Neural cell (in vitro differentiated cells): ENCODE measurements around the gene SHMT2. TPM values are rescaled to one million over a fixed set of nuclear protein-coding genes. Genes with fewer than 3 reads are reported as not detected.

Source experiments
- H2AFZ ChIP-seq: fragments of 200-600, 300-800 bp; sonication (generic), shearing (Covaris generic); 2 replicates; pipeline ENCODE4 v1.6.0; 2014; ENCODE audit warnings: low read depth, mild to moderate bottlenecking, antibody characterized with exemption, low read length, moderate library complexity
- H3F3A ChIP-seq: fragments of 200-600 bp; shearing (Covaris generic); 2 replicates; pipeline ENCODE4 v1.6.1; 2016; ENCODE audit warnings: mild to moderate bottlenecking, moderate library complexity, mixed read lengths, antibody characterized with exemption, low read length; ENCODE audit not compliant: insufficient read depth, poor library complexity, severe bottlenecking
- H3K27ac ChIP-seq: fragments of 200-600, 300-800 bp; sonication (generic), shearing (Covaris generic); 2 replicates; pipeline ENCODE4 v1.5.1; 2014; ENCODE audit warnings: mild to moderate bottlenecking, low read length, moderate library complexity
- H3K27me3 ChIP-seq: fragments of 300-800, 200-600 bp; sonication (generic), shearing (Covaris generic); 2 replicates; pipeline ENCODE4 v1.6.0; 2014; ENCODE audit warnings: mild to moderate bottlenecking, low read depth, low read length, moderate library complexity; ENCODE audit not compliant: insufficient read depth
- H3K36me3 ChIP-seq: fragments of 300-800, 200-600 bp; sonication (generic), shearing (Covaris generic); 2 replicates; pipeline ENCODE4 v1.5.1; 2014; ENCODE audit warnings: mild to moderate bottlenecking, antibody characterized with exemption, low read length, moderate library complexity; ENCODE audit not compliant: insufficient read depth
- H3K4me2 ChIP-seq: fragments of 300-800, 200-600 bp; sonication (generic), shearing (Covaris generic); 2 replicates; pipeline ENCODE4 v1.6.0; 2014; ENCODE audit warnings: mild to moderate bottlenecking, low read length
- H3K4me3 ChIP-seq: fragments of 300-800, 200-600 bp; sonication (generic), shearing (Covaris generic); 2 replicates; pipeline ENCODE4 v1.5.1; 2014; ENCODE audit warnings: mild to moderate bottlenecking, low read length, moderate library complexity
- H3K79me2 ChIP-seq: fragments of 200-600 bp; shearing (Covaris generic); replicated peaks from 2 replicates; pipeline ENCODE4 v1.6.0; 2014; ENCODE audit warnings: mild to moderate bottlenecking, low read length, moderate library complexity; ENCODE audit not compliant: insufficient read depth
- H3K9ac ChIP-seq: fragments of 300-800, 200-600 bp; sonication (generic), shearing (Covaris generic); 2 replicates; pipeline ENCODE4 v1.6.1; 2016; ENCODE audit warnings: mild to moderate bottlenecking, low read length, mixed read lengths
- H3K9me2 ChIP-seq: fragments of 200-600 bp; shearing (Covaris generic); 2 replicates; pipeline ENCODE4 v1.6.1; 2016; ENCODE audit warnings: mild to moderate bottlenecking, low read length, mixed read lengths; ENCODE audit not compliant: insufficient read depth
- H3K9me3 ChIP-seq: fragments of 200-600, 300-800 bp; sonication (generic), shearing (Covaris generic); 2 replicates; pipeline ENCODE4 v1.6.1; 2016; ENCODE audit warnings: mild to moderate bottlenecking, mixed run types, low read length, moderate library complexity, mixed read lengths
- H4K20me1 ChIP-seq: fragments of 200-600 bp; shearing (Covaris generic); 2 replicates; pipeline ENCODE4 v1.6.1; 2016; ENCODE audit warnings: mild to moderate bottlenecking, mixed run types; ENCODE audit not compliant: insufficient read depth
- EP300 ChIP-seq: fragments of 450-650 bp; conservative IDR thresholded peaks from 2 replicates; pipeline ENCODE4 v1.6.1; 2014; ENCODE audit warnings: antibody characterized with exemption, mild to moderate bottlenecking, moderate library complexity; ENCODE audit not compliant: poor library complexity, severe bottlenecking
- EZH2 ChIP-seq: fragments of 200-600, 300-800 bp; shearing (Covaris generic), sonication (generic); IDR thresholded peaks from 2 replicates; pipeline ENCODE4 v1.6.1; 2014; ENCODE audit warnings: antibody characterized with exemption, low read length, borderline replicate concordance, mild to moderate bottlenecking; ENCODE audit not compliant: insufficient read depth, poor library complexity, severe bottlenecking
- MXI1 ChIP-seq: fragments of 450-650 bp; conservative IDR thresholded peaks from 2 replicates; pipeline ENCODE4 v1.6.1; 2014; ENCODE audit warnings: antibody characterized with exemption, mild to moderate bottlenecking; ENCODE audit not compliant: poor library complexity, severe bottlenecking
- POLR2AphosphoS5 ChIP-seq: IDR thresholded peaks from 2 replicates; pipeline ENCODE4 v1.6.1; 2012
- RAD21 ChIP-seq: fragments of 450-650 bp; conservative IDR thresholded peaks from 2 replicates; pipeline ENCODE4 v1.6.1; 2014; ENCODE audit warnings: antibody characterized with exemption, mild to moderate bottlenecking, moderate library complexity
- SMC3 ChIP-seq: fragments of 450-650 bp; conservative IDR thresholded peaks from 2 replicates; pipeline ENCODE4 v1.6.1; 2014; ENCODE audit warnings: antibody characterized with exemption, mild to moderate bottlenecking, moderate library complexity; ENCODE audit not compliant: poor library complexity
- TAF1 ChIP-seq: IDR thresholded peaks from 2 replicates; pipeline ENCODE4 v1.6.1; 2012; ENCODE audit warnings: low read depth
- polyA plus RNA-seq: library from polyadenylated mRNA; depleted of rRNA; stranded (reverse); fragments of >200 nt; gene quantifications from 2 replicates; pipeline ENCODE4 v1.2.3, GENCODE V29; 2014
- TF ChIP-seq, protein P1 (sequence below): IDR thresholded peaks from 2 replicates; pipeline ENCODE4 v1.6.1; 2012; ENCODE audit warnings: borderline replicate concordance
- TF ChIP-seq, protein P2 (sequence below): fragments of 450-650 bp; IDR thresholded peaks from 2 replicates; pipeline ENCODE4 v1.5.1; 2014; ENCODE audit warnings: antibody characterized with exemption, mild to moderate bottlenecking, moderate library complexity; ENCODE audit not compliant: poor library complexity, severe bottlenecking

The SHMT2 gene
- polyA plus RNA-seq, 1 donor from 2014 or later = 38.2 TPM

DNA sequence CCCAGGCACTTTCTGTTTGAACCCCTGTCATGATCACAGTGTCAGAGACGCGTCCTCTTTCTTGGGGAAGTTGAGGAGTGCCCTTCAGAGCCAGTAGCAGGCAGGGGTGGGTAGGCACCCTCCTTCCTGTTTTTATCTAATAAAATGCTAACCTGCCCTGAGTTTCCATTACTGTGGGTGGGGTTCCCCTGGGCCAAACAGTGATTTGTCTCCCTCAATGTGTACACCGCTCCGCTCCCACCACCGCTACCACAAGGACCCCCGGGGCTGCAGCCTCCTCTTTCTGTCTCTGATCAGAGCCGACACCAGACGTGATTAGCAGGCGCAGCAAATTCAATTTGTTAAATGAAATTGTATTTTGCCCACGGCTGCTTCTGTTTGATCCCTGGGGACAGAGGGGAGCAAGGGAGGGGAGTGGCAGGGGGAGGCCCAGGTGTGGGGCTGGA, 5.1 kb downstream of the SHMT2 start:
- H4K20me1 ChIP-seq = no peaks in the 10 kb centered on the region
- H2AFZ ChIP-seq = no peak overlapping the region
- no peak overlapping the region for H3K27ac ChIP-seq
- H3K4me2 ChIP-seq = no peak overlapping the region
- H3K4me3 ChIP-seq = no peak overlapping the region
- peaks cover 39% of the 10 kb centered on the region for H3K27me3 ChIP-seq
- H3K36me3 ChIP-seq = no peaks in the 10 kb centered on the region
- H3K9ac ChIP-seq = no peak overlapping the region
- no peaks in the 10 kb centered on the region for H3K9me2 ChIP-seq
- TF ChIP-seq EZH2 (no peak), MXI1 (no peak), RAD21 (no peak), TAF1 (no peak), EP300 (no peak)
- TF ChIP-seq, protein P1, sequence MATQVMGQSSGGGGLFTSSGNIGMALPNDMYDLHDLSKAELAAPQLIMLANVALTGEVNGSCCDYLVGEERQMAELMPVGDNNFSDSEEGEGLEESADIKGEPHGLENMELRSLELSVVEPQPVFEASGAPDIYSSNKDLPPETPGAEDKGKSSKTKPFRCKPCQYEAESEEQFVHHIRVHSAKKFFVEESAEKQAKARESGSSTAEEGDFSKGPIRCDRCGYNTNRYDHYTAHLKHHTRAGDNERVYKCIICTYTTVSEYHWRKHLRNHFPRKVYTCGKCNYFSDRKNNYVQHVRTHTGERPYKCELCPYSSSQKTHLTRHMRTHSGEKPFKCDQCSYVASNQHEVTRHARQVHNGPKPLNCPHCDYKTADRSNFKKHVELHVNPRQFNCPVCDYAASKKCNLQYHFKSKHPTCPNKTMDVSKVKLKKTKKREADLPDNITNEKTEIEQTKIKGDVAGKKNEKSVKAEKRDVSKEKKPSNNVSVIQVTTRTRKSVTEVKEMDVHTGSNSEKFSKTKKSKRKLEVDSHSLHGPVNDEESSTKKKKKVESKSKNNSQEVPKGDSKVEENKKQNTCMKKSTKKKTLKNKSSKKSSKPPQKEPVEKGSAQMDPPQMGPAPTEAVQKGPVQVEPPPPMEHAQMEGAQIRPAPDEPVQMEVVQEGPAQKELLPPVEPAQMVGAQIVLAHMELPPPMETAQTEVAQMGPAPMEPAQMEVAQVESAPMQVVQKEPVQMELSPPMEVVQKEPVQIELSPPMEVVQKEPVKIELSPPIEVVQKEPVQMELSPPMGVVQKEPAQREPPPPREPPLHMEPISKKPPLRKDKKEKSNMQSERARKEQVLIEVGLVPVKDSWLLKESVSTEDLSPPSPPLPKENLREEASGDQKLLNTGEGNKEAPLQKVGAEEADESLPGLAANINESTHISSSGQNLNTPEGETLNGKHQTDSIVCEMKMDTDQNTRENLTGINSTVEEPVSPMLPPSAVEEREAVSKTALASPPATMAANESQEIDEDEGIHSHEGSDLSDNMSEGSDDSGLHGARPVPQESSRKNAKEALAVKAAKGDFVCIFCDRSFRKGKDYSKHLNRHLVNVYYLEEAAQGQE = no peak
- H3K9me3 ChIP-seq = no peaks in the 10 kb centered on the region
- H3K79me2 ChIP-seq = no peaks in the 10 kb centered on the region
- no peaks in the 10 kb centered on the region for H3F3A ChIP-seq

DNA sequence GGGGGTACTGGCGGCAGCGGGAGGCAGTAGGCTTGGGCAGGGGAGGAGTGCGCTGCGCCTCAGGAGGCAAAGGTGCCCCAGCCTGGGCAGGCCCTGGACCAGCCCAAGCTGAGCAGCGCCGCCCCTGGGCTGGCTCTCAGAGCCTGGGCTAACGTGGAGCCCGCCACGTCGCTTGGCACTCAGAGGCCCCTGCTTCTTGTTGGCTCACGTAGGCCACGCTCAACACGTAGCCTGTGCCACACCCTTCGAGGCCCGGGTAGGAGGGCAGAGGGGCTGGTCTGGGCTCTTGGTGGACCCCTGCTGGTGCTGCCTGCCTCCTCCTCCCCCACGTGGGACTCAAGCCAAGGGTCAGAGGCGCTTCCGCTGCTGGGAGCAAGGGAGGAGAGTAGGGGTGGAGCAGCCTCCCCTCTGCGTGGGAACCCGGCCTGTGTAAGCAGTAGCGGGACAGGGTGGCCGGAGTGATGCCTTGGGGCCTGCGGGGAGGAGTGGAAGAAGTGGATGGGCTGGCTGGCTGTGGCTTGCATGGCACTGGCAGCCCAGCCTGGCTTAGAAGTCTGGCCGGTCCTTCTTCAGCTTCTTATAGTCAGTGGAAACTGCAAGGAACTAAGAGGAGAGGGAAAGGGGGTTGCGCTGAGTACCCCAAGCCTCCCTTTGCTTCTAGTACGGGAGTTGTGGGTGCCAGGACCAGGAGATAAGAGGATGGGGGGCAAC, 5.7 kb downstream of the SHMT2 start:
- Histone ChIP-seq H3K27ac (no peak overlapping the region), H3K36me3 (no peaks in the 10 kb centered on the region), H2AFZ (no peak overlapping the region), H3K9ac (no peak overlapping the region), H3K27me3 (peaks cover 39% of the 10 kb centered on the region), H3K9me3 (no peaks in the 10 kb centered on the region), H4K20me1 (no peaks in the 10 kb centered on the region), H3K79me2 (no peaks in the 10 kb centered on the region), H3F3A (no peaks in the 10 kb centered on the region), H3K9me2 (no peaks in the 10 kb centered on the region), H3K4me3 (no peak overlapping the region), H3K4me2 (no peak overlapping the region)
- TF ChIP-seq TAF1 (no peak), POLR2AphosphoS5 (no peak)

DNA sequence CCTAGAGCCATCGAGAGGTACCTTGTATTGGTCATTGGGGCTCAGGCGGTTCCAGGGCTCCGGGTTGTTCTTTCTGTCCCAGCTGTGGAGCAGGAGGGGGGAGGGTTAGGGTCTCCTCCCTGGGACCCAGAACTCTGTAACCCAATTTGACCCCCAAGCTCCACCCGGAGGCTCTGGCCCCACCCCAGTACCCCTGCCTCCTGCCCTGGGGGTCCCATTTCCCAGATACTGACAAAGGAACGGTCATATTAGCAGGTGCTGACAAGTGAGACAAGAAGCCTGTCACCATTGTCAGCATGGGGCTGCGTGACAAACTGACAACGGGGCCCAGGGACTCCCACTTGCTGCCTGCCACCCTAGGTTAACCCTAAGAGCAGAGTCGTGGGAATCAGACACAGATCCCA, 6.2 kb downstream of the SHMT2 start:
- Histone ChIP-seq H3K79me2 (no peaks in the 10 kb centered on the region), H3K4me3 (peak overlapping the region; percentile 30), H2AFZ (no peak overlapping the region), H3F3A (no peaks in the 10 kb centered on the region), H3K9ac (no peak overlapping the region), H3K27ac (no peak overlapping the region), H3K4me2 (no peak overlapping the region), H3K9me3 (no peaks in the 10 kb centered on the region), H4K20me1 (no peaks in the 10 kb centered on the region), H3K9me2 (no peaks in the 10 kb centered on the region), H3K36me3 (no peaks in the 10 kb centered on the region), H3K27me3 (peaks cover 39% of the 10 kb centered on the region)
- TF ChIP-seq EP300 (no peak), POLR2AphosphoS5 (no peak), MXI1 (no peak), TAF1 (no peak), RAD21 (no peak), SMC3 (no peak), EZH2 (no peak)
- TF ChIP-seq, protein P2, sequence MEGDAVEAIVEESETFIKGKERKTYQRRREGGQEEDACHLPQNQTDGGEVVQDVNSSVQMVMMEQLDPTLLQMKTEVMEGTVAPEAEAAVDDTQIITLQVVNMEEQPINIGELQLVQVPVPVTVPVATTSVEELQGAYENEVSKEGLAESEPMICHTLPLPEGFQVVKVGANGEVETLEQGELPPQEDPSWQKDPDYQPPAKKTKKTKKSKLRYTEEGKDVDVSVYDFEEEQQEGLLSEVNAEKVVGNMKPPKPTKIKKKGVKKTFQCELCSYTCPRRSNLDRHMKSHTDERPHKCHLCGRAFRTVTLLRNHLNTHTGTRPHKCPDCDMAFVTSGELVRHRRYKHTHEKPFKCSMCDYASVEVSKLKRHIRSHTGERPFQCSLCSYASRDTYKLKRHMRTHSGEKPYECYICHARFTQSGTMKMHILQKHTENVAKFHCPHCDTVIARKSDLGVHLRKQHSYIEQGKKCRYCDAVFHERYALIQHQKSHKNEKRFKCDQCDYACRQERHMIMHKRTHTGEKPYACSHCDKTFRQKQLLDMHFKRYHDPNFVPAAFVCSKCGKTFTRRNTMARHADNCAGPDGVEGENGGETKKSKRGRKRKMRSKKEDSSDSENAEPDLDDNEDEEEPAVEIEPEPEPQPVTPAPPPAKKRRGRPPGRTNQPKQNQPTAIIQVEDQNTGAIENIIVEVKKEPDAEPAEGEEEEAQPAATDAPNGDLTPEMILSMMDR = no peak
- TF ChIP-seq, protein P1 = no peak
